ENCODE results near the gene ASTN2.
A peak's percentile ranks its signal among the peaks of the same experiment; 100 is the strongest.

Gene ASTN2

GRCh38 chr9:116686693-116687073 lies 728.2 kb downstream of the ASTN2 start:
- no peak for FAIRE-seq

GRCh38 chr9:116686135-116686534 lies 728.7 kb downstream of the ASTN2 start:
- no peak for FAIRE-seq

- no peak for FAIRE-seq
Measured at GRCh38 chr9:116685166-116685565, 729.7 kb downstream of the ASTN2 start.

- no peak for FAIRE-seq
Measured at GRCh38 chr9:116683535-116683934, 731.3 kb downstream of the ASTN2 start.

GRCh38 chr9:116674210-116674980 lies 740.5 kb downstream of the ASTN2 start:
- FAIRE-seq: no peak

GRCh38 chr9:116673375-116673774 lies 741.5 kb downstream of the ASTN2 start:
- no peak for FAIRE-seq

GRCh38 chr9:116671605-116672004 lies 743.3 kb downstream of the ASTN2 start:
- FAIRE-seq: no peak

GRCh38 chr9:116668970-116669695 lies 745.7 kb downstream of the ASTN2 start:
- no peak for FAIRE-seq

GRCh38 chr9:116663581-116663980 lies 751.3 kb downstream of the ASTN2 start:
- FAIRE-seq: no peak

GRCh38 chr9:116662646-116663310 lies 752.1 kb downstream of the ASTN2 start:
- FAIRE-seq: no peak

- peak; percentile 91 for FAIRE-seq
Measured at GRCh38 chr9:116661037-116661954, 753.6 kb downstream of the ASTN2 start.

GRCh38 chr9:116658265-116658664 lies 756.6 kb downstream of the ASTN2 start:
- no peak for FAIRE-seq

GRCh38 chr9:116656977-116657376 lies 757.9 kb downstream of the ASTN2 start:
- FAIRE-seq: no peak

- FAIRE-seq: no peak
Measured at GRCh38 chr9:116656501-116656971, 758.3 kb downstream of the ASTN2 start.

- FAIRE-seq: no peak
Measured at GRCh38 chr9:116654059-116654355, 760.9 kb downstream of the ASTN2 start.

GRCh38 chr9:116653348-116654058 lies 761.4 kb downstream of the ASTN2 start:
- no peak for FAIRE-seq

GRCh38 chr9:116647515-116647809 lies 767.4 kb downstream of the ASTN2 start:
- FAIRE-seq: no peak

- FAIRE-seq: peak; percentile 88
Measured at GRCh38 chr9:116646661-116647514, 768.0 kb downstream of the ASTN2 start.

- no peak for FAIRE-seq
Measured at GRCh38 chr9:116644091-116644688, 770.7 kb downstream of the ASTN2 start.

- no peak for FAIRE-seq
Measured at GRCh38 chr9:116643691-116644090, 771.2 kb downstream of the ASTN2 start.
